Kasumi-1 (cell line): ENCODE measurements around the gene SLC2A10.

Experiments used
- DNase-seq, 2 experiments: peaks; one replicate each; lab custom pipeline; 2025; lab: John Stamatoyannopoulos, UW

The SLC2A10 gene

DNA sequence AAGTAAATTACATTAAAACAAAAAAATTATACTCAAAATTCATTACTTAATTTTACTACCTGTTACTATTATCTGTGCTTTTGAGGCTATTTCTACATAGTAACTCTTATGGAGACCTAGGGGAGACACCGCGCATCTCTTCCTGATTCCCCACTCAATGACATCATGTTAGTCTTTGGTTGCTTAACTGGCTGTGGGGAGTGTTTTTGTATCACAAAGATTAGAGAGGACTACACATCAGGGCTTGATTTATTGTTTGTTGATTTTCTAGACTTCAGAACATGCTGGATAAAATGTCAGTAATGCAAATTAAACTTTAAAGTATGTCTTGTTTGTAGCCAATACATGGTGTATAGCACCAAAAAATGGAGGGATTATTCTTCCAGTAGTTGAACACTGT, 26.0 kb downstream of the SLC2A10 start:
- no peak for DNase-seq

DNA sequence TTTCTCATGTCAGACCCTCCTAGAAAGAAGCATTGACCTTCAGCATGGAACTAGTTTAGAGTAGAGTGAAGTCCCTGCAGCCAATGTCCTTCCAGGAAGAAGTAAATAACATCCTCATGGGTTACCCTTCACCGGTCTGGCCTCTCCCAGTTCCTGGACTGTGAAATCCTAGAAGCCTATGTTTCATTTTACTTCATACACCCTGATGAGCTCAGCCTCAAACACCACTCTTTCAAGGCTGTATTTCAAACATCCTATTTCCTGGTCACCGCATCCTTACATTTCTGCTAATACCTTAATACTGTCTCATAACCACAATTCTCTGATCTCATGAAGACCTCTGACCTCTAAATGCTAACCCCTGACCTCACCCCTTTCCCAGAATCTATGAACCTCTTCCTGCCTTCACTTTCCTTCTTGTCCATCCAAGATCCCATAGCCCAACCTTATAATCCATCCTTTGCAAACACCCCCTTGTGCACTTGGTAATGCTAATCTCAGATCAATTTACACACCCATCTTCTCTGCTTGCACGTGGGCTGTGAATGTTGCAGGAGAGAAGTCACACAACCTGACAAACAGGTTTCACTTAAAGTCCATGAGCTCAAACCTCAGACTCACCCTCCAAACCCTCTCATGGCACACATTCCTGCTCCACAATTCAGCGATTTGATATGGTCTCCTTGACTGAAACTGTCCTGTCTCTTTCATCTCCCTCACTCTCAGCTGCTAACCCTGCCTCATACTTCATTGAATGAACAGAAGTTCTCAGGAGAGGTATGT, 30.2 kb downstream of the SLC2A10 start:
- no peak for DNase-seq

DNA sequence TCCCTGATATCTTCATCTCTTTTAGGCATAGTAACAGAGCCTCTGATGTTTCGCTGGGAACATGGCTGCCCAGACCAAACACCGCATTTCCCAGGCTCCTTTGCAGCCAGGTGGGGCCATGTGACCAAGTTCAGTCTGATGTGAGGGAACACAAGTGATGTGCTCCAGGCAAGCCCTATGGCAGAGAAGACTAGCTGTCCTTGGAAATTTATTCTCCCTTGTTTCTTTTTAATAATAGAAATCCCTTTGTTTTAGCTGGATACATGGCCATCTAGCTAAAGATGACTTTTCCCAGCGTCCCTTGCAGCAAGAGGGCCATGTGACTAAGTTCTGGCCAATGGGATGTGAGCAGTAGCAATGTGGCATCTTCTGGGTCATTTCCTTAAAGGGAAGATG, 30.8 kb downstream of the SLC2A10 start:
- DNase-seq: no peak

DNA sequence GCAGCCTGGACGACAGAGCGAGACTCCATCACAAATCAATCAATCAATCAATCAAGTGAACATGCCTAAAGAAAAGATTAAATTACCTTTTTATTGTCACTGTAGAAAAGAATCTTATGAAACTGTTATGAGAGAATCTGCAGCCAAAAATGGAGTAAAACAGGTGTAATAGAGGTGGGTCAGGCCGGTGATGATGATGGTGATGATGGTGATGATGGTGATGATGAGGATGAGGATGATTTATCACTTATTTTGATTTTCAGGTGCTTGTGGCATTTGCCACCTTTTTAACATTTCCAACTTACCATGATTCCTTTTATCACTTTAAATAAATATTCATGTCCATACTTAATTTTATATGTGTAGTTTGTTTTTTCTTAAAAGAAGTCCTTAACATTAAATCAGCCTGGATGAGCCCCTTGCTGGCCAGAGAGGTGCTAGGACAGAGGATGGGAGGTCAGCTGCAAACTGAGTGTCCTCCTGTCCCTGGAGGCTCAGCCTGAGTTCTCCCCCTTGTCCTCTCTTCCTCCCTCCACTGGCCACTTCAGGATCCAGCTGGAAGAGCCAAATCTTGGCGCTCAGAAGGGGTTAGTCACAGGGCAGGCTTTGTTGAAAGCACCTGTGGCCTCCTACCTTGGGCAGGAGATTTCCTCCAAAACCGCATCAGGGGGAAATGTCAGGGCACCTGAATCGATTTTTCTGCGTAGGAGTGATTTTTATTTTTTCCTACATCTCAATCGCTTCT, 32.6 kb downstream of the SLC2A10 start:
- no peak for DNase-seq

DNA sequence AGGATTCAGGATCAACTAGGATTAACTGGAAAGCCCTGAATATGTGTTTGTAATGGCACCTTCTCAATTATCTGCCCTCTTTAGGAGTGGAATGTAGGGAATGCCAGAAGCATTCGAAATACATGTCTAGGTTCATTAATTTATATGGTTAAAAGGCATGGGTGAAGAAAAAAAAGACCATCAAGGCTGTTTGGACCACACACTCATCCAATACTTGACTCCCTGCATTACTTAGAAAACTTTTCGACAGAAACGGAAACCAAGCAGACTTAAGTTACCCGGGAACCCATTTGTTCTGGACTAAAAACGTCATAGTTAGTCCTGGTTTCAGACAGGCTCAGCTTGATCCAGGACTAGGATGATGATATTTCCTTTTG, 33.2 kb downstream of the SLC2A10 start:
- DNase-seq: no peak

DNA sequence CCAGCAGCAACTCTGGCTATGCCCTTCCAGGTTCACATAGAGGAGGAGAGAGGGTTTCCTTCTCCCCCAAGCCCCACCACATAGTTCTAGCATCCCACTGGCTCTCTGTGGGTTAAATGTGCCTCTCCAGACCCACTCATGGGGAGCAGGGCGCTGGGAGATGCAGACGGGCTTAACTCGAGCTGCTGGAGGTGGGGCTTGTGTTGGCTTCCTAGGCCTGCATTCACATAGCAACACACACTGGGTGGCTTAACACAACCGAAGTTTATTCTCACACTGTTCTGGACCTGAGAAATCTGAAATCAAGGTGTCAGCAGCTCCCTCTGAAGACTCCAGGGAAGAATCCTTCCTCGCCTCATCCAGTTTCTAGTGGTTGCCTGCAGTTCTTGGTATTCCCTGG, 33.6 kb downstream of the SLC2A10 start:
- no peak for DNase-seq

DNA sequence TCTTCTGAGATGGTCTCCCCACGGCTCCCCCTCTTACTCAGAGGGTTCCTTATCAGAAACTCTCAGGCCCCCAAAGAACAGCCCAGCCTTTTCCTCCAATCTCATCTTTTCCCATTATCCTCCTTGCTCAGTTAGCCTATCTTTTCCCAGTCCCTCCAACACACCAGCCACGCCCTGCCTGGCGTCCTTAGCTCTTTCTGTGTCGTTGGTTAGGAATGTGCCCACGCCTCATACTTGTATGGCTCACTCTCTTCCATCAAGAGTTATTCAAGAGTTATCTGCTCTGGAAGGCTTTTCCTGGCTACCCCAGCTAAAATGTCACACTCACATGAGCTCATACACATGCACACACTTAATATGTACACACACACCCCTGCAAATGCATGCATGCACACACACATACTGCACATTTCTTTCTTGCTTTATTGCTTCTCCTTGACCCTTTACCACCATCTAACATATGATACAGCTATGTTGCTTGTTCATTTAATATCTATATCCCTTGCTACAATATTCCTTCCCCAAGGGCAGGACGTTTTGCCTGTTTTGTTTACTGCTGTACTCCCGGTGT, 37.6 kb downstream of the SLC2A10 start:
- no peak for DNase-seq

DNA sequence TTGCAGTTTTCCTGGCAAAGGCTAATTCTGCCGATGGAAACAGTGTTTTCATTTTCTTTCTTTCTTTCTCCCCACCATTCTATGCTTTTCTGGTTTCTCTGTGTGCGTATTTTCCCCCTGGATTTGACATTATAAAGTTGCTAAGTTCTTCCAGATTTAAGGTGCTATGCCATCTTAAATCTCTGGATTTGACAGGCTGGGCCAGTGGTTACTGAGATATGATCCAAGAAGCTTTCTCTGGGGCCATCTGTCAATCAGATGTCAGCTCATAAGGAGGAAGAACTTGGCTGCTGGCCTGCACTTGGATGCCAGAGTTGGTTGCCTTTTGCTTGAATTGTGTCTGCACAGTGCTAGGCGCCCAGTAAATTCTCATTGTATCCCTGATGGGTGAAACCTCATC, 39.7 kb downstream of the SLC2A10 start:
- DNase-seq: no peak

DNA sequence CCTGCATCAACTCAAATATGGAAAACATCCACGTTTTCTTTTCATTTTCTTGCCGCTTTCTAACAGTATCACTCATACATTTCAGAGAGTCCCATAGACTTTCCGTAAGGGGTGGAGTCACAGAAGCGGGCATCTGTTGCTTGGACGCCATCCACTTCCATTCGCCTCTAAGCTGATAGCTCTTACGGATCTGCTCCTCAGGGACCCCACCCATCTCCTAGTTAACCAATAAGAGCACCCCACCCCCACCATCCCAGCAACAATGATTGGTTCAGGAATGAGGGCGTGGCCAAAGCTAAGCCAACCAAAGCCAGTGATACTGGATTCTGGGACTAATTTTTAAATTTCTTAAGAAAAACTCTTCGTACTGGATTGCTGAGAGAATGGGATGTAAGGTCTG, 42.4 kb downstream of the SLC2A10 start:
- no peak for DNase-seq

DNA sequence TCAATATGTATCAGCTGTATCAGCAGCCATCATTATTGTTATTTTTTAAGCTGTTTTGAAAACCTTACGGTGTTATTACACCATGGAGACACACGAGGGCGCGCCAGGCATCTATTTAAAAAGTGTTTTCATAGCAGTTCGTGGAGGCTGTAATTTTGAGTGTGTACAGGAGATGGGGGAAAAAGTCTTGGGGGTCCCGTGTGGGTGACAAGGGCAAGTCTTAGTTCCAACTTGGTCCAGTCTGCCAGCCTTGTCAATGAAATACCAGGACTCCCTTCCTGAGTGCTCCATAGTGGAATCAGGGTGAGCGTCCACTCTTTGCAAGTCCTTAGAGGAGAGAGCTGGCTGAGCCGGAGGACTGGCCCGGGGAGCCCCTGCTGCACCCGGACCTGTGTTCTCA, 43.3 kb downstream of the SLC2A10 start:
- peak; percentile 60 to 79 for DNase-seq

DNA sequence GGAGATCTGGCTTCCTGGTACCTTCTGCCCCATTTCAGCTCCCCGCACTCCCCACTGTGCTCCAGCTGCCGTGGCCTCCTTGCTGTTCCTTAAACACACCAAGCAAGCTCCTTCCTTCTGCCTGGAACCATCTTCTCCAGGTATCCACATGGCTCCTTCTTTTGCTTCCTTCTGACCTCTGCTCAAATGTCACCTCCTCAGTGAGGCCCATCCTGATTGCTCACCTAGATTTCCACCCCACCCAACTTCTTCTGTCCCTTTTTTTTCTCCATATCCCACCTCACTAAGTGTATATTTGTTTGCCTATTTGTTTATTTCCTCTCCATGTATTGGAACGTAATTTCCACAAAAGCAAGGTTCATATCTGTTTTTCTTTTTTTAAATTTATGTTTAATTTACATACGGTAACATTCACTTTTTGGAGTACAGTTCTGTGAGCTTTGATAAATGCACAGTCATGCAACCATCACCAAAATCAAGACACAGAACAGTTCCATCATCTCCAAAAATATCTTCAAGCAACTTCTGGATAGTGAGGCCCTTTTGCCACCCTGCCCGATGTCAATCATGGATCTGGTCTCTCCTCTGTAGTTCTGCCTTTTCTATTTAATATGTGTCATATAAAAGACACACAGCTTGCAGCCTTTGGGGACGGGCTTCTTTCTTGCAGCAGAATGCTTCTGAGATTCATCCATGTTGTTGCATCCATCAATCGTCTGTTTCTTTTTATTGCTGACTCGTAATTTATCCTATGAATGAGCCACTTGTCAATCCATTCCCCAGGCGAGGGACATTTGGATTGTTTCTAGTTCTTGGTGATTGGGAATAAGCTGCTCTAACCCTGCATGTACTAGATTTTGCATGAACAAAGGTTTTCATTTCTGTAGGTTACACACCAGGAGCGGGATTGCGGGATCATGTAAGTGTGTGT, 46.3 kb downstream of the SLC2A10 start:
- DNase-seq: no peak

DNA sequence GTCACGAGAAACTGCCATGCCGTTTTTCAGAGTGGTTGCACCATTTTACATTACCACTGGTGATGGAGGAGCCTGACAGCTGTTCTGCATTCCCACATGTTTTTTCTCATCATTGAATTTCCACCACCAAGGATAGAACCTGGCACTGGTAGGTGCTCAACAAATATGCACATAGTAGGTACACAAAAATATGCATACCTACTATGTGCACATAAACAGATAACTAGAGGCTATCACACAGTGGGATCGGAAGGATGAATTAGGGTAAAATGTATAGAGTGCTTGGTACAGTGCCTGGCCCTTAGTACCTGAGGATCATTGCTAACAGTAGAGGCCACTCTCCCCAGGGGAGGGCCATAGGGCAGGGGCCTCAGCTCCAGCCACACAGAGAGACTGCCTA, 47.0 kb downstream of the SLC2A10 start:
- no peak for DNase-seq

DNA sequence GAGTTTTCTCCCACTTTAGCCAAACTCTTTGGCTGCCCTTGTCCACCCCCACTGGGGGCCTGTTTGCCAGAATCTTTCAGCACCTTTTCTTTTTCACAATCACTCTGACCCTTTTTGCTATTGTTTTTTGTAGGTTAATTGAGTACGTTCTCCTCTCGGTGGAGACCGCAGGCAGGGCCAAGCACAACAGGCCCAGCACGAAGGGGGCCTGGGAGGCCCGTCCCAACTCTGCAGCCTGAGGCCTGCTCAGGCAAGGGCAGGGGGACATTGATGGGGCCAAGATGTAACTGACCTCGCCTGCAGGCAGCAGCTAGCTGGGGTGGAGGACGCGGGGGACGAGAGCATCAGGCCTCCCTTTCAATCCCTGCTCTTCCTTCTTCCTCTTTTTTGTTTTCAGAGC, 47.7 kb downstream of the SLC2A10 start:
- DNase-seq: no peak

DNA sequence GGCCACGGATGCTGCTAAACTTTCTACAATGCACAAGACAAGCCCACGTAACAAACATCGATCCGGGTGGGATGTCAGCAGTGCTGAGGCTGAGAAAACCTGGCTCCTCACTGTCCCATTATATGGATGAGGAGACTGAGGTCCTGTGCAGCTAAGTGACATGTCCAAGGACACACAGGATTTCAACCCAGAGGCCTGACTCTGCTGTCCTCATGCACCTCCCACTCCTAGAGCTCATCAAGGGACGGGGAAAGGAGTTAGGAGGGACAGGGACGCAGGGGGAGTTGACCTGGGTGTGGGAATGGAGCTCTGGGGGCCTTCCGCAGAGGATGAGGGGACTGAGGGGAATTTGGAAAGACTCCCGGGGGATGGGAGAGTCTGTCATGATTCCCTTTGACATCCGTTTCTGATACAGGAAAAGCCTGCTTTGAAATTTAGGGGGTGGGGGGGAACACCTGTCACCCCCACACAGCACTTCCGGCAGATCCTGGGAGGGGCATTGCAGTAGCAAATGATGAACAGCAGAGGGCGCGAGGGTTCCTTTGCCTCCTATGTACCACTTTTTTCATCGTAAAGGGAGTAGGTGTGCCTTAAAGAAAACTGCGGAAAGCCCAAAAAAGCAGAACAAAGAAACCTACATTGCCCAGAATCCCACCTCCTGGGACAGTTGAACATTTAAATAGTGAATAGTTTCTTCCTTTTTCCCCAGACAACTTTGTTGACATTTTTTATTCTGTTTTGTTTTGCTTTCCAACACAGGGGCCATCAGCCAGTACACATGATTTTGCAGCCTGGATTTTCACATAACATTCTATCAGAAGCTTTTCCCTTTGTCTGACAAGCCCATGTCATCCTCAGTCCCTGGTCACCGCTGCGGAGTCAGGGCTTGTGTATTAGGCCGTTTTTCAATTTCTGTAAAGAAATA, 48.6 kb downstream of the SLC2A10 start:
- DNase-seq: peak; percentile 40 to 64

DNA sequence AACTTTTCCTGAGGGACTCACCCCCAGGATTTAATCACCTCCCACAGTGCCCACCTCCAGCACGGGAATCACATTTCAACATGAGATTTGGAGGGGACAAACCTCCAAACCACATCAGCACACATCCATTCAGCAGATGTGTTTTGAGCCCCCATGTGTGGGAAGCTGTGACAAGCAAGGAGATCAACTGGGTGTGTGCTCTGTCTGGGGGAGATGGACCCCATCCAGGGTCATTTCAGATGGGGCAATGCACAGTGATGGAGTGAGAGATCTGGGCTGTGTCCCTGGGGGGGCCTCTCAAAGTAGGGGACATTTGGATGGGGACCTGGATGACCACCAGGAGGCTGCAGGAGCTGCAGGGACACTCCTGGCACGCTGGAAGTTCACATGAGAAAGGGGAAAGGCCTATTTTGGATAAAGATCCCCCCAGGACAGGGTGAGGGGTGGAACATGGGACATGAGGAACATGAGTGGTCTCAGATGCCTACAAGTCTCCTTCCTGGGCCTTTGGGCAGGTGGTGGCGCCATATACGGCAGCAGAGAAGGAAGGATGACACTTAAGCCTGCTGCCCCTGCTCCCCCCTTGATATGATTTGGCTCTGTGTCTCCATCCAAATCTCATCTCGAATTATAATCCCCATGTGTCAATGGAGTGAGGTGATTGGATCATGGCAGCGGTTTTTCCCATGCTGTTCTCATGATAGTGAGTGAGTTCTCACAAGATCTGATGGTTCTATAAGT, 49.6 kb downstream of the SLC2A10 start:
- DNase-seq: no peak

DNA sequence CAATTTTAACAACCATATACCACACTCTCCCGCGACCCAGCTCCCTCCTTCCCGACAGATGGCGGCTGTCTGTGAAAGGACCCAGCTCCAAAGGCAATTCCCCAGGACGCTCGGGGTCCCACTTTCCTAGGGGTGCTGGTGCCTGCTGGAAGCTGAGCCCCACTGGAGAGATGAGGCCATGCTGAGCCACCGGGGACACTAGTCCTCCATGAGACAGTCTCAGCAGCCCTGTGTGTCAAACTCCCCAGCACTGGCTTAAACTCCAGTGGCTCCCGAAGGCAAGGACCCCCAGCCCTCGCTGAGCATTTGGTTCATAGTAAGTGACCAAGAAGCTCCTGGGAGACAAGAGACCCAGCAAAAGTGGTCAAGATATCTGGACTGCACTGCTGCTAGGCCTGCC, 52.1 kb downstream of the SLC2A10 start:
- no peak for DNase-seq

DNA sequence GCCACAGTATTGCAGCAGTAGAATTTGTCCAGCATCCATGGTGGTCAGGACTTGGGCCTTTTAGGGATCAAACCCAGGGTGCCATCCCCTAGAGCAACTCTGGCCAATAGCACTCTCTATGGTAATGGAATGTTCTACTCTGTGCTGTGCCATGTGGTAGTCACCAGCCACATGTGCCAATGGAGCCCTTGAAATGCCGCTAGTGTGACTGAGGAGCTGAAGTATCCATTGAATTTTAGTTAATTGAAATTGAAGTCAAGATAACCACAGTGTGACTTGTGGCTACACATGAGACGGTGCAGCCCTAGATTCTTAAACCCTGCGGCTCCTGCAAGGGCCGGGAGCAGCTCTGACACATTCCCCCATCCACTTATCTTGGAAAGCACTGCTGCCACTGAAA, 54.6 kb downstream of the SLC2A10 start:
- no peak for DNase-seq

DNA sequence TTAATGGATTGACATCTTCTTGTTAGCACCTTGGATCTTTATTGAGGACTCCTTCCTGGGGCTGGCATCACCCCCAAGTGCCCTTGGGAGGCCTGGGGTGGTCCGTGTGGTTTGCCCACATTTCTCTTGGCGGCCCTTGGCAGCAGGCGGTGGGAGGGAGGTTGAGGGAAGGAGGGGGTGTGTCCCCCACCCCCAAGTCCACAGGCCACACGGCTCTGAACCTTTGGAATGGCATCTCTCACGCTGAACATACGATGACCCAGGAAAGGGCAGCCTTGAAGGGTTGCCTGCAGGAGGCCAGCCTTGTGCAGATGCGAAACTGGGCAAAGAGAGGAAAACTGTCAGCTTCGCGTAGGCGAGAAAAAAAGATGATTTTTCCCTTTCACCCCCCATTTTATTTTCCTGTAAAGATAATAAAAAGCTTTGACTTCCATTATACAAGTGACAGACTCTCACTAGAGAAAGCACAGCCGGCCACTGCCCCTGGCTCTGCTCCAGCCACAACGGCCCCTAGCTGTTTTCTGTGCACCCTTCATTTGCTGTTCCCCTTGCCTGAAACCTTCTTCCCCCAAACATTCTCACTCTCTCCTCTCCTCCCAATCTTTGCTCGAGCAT, 56.2 kb downstream of the SLC2A10 start:
- no peak for DNase-seq

DNA sequence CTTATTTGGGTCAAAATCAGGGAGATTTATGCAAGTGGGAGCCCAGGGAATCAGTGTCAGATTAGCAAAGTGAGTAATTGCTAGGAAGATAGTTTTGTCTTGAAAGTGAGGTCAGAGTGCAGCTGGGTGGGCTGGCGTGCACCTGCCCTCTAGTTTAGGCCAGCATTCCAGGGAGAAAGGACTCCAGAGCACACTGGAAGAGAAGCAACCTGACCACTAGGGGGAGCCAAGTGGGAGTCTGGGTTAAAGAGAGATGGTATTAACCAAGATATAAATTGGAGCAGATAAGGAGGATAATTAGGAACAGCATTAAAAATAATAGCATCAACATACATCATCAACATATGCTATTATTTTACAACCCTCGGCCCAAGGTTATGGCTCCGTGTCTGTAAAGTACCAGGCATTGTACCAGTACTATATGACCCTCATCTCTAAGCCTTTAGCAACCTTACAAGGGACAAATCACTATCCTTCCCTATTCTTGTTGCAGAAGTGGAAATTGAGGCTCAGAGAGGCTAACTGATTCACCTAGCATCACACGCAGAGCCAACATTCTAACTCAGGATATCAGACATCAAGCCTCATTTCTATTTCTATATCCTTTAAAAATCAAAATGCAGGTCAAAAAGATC, 57.8 kb downstream of the SLC2A10 start:
- DNase-seq: peak; percentile 11 to 22
